HAP-1 (cell line): ENCODE results near the gene KCNH2.

Source experiments
- DNase-seq, 2 experiments: peaks; one replicate each; pipeline ENCODE4 v3.0.0-alpha.2; 2016 to 2020; ENCODE audit warnings: low spot score in 2 of 2
- H3K27me3 ChIP-seq: fragments of 250-450 bp; sonication (Bioruptor Pico); 2 replicates; pipeline ENCODE4 v1.5.1; 2020; ENCODE audit warnings: low read depth, mild to moderate bottlenecking, moderate library complexity
- H3K36me3 ChIP-seq: fragments of 250-450 bp; sonication (Bioruptor Pico); replicated peaks from 2 replicates; pipeline ENCODE4 v1.5.1; 2020; ENCODE audit warnings: mild to moderate bottlenecking
- H3K4me1 ChIP-seq: fragments of 250-450 bp; sonication (Bioruptor Pico); 2 replicates; pipeline ENCODE4 v1.5.1; 2020; ENCODE audit warnings: mild to moderate bottlenecking
- H3K4me3 ChIP-seq: fragments of 250-450 bp; sonication (Bioruptor Pico); 2 replicates; pipeline ENCODE4 v1.5.1; 2020; ENCODE audit warnings: mild to moderate bottlenecking, moderate library complexity
- H3K9me3 ChIP-seq: fragments of 250-450 bp; sonication (Bioruptor Pico); 2 replicates; pipeline ENCODE4 v1.5.1; 2020; ENCODE audit warnings: mild to moderate bottlenecking, moderate library complexity
- in situ Hi-C: fragments of 300-500 bp; cut with MboI; formaldehyde crosslinking; loops from 3 replicates; pipeline ENCODE4 v1.14.3; 2020; ENCODE audit warnings: low sequenced_read_pairs, inconsistent platforms, mixed read lengths

KCNH2 gene

GRCh38 chr7:150970424-150970823 lies 7.7 kb downstream of the KCNH2 start:
- Histone ChIP-seq H3K9me3 (no peaks in the 10 kb centered on the region), H3K36me3 (no peaks in the 10 kb centered on the region; the same call in none of the 2 replicates), H3K27me3 (no peaks in the 10 kb centered on the region), H3K4me1 (peaks cover 5% of the 10 kb centered on the region), H3K4me3 (no peak overlapping the region)
- no peak for DNase-seq
- in situ Hi-C loops, result no loop called here

- Histone ChIP-seq H3K9me3 (no peaks in the 10 kb centered on the region), H3K4me3 (no peak overlapping the region), H3K4me1 (no peaks in the 10 kb centered on the region), H3K27me3 (no peaks in the 10 kb centered on the region), H3K36me3 (no peaks in the 10 kb centered on the region)
- in situ Hi-C loops, result no loop called here
- DNase-seq, result no peak
Measured at GRCh38 chr7:150969475-150969874, 8.6 kb downstream of the KCNH2 start.

GRCh38 chr7:150968734-150969372 lies 9.3 kb downstream of the KCNH2 start:
- Histone ChIP-seq H3K4me1 (no peaks in the 10 kb centered on the region), H3K27me3 (no peaks in the 10 kb centered on the region), H3K9me3 (no peaks in the 10 kb centered on the region), H3K36me3 (no peaks in the 10 kb centered on the region), H3K4me3 (no peak overlapping the region)
- DNase-seq, result no peak
- in situ Hi-C loops, result no loop called here

GRCh38 chr7:150968056-150968733 lies 9.9 kb downstream of the KCNH2 start:
- Histone ChIP-seq H3K4me3 (no peak overlapping the region), H3K9me3 (no peaks in the 10 kb centered on the region), H3K4me1 (no peaks in the 10 kb centered on the region), H3K36me3 (no peaks in the 10 kb centered on the region), H3K27me3 (no peaks in the 10 kb centered on the region)
- in situ Hi-C loops, result no loop called here
- no peak for DNase-seq

- Histone ChIP-seq H3K4me1 (no peaks in the 10 kb centered on the region), H3K4me3 (no peak overlapping the region), H3K36me3 (no peaks in the 10 kb centered on the region), H3K27me3 (no peaks in the 10 kb centered on the region), H3K9me3 (no peaks in the 10 kb centered on the region)
- in situ Hi-C loops, result no loop called here
- DNase-seq, result no peak
Measured at GRCh38 chr7:150967349-150967748, 10.8 kb downstream of the KCNH2 start.

- Histone ChIP-seq H3K4me1 (no peaks in the 10 kb centered on the region), H3K9me3 (no peaks in the 10 kb centered on the region), H3K4me3 (no peak overlapping the region), H3K27me3 (no peaks in the 10 kb centered on the region), H3K36me3 (no peaks in the 10 kb centered on the region)
- no peak for DNase-seq
- in situ Hi-C loops, result no loop called here
Measured at GRCh38 chr7:150966002-150966401, 12.1 kb downstream of the KCNH2 start.

GRCh38 chr7:150965273-150965830 lies 12.8 kb downstream of the KCNH2 start:
- Histone ChIP-seq H3K9me3 (no peaks in the 10 kb centered on the region), H3K4me1 (no peaks in the 10 kb centered on the region), H3K27me3 (no peaks in the 10 kb centered on the region), H3K4me3 (no peak overlapping the region), H3K36me3 (no peaks in the 10 kb centered on the region)
- DNase-seq, result no peak
- in situ Hi-C loops, result no loop called here

GRCh38 chr7:150964593-150965111 lies 13.5 kb downstream of the KCNH2 start:
- H3K4me1 ChIP-seq, result no peaks in the 10 kb centered on the region
- H3K27me3 ChIP-seq, result no peaks in the 10 kb centered on the region
- no peaks in the 10 kb centered on the region for H3K9me3 ChIP-seq
- H3K36me3 ChIP-seq, result no peaks in the 10 kb centered on the region
- in situ Hi-C loops, result no loop called here
- H3K4me3 ChIP-seq, result no peak overlapping the region
- DNase-seq, result no peak

GRCh38 chr7:150963707-150964559 lies 14.2 kb downstream of the KCNH2 start:
- no peak overlapping the region for H3K4me3 ChIP-seq
- in situ Hi-C loops, result no loop called here
- no peaks in the 10 kb centered on the region for H3K9me3 ChIP-seq
- no peak for DNase-seq
- no peaks in the 10 kb centered on the region for H3K36me3 ChIP-seq
- no peaks in the 10 kb centered on the region for H3K4me1 ChIP-seq
- H3K27me3 ChIP-seq, result no peaks in the 10 kb centered on the region

- Histone ChIP-seq H3K4me1 (no peaks in the 10 kb centered on the region), H3K9me3 (no peaks in the 10 kb centered on the region), H3K27me3 (no peaks in the 10 kb centered on the region), H3K4me3 (no peak overlapping the region), H3K36me3 (no peaks in the 10 kb centered on the region)
- in situ Hi-C loops, result no loop called here
- peak in 1 of 2 experiments; percentile 68 for DNase-seq
Measured at GRCh38 chr7:150962553-150963399, 15.3 kb downstream of the KCNH2 start.

- in situ Hi-C loops, result no loop called here
- Histone ChIP-seq H3K4me3 (no peak overlapping the region), H3K27me3 (no peaks in the 10 kb centered on the region), H3K9me3 (no peaks in the 10 kb centered on the region), H3K36me3 (no peaks in the 10 kb centered on the region), H3K4me1 (no peaks in the 10 kb centered on the region)
- no peak for DNase-seq
Measured at GRCh38 chr7:150962290-150962552, 15.9 kb downstream of the KCNH2 start.

GRCh38 chr7:150961510-150962289 lies 16.4 kb downstream of the KCNH2 start:
- H3K4me1 ChIP-seq, result no peaks in the 10 kb centered on the region

More at GRCh38 chr7:150961510-150962289, 16.4 kb downstream of the KCNH2 start:
- H3K27me3 ChIP-seq, result no peaks in the 10 kb centered on the region
- no peak for DNase-seq
- no peak overlapping the region for H3K4me3 ChIP-seq
- in situ Hi-C loops, result no loop called here
- H3K36me3 ChIP-seq, result no peaks in the 10 kb centered on the region
- H3K9me3 ChIP-seq, result no peaks in the 10 kb centered on the region
